ENCODE results near the gene CACHD1.

The CACHD1 gene

DNA sequence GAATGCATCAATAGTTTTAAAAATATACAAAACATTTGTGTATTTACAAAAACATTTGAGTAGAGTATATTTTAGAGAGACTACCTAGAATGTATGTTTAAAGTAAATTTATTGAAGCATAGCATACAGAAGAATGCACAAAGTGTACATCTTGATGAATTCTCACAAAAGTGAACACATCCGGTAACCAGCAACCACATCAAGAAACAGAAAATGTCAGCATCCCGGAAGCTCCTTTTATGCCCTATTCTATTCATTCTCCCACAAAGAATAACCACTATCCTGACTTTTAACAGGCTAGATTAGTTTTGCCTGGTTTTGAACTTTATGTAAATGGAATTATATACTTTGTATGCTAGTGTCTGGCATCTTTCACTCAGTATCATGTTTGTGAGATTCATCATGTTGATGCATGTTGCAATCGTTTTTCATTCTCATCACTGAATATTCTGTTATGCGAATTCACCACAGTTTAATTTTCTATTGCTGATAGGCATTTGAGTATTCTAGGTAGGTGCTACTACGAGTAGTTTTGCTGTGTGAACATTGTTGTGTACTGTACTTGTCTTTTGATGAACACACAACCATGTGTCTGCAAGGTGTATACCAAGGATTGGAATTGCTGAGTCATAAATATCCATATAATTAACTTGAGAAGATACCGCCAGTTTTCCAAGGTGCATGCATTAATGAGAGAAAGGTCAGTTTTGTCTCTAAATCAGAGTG lies 75.4 kb downstream of the CACHD1 start:
- DNase-seq: no peak

DNA sequence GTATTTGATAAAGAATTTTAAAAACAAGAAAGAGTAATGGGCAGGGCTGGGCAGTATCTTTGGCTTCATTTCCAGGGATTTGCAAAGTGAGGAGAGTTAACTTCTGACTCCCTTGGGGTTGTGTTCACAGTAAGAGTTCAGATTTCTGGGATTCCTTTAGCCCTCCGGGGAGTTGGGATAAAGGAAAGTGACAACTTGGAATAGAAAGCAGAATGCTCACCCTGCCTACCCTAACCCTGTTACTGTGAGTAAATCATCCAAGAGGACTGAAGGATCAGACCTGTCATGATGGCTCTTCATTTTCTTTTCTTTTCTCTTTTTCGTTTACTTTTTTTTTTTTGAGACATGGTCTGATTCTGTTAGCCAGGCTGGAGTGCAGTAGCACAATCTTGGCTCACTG lies 76.1 kb downstream of the CACHD1 start:
- no peak for DNase-seq

DNA sequence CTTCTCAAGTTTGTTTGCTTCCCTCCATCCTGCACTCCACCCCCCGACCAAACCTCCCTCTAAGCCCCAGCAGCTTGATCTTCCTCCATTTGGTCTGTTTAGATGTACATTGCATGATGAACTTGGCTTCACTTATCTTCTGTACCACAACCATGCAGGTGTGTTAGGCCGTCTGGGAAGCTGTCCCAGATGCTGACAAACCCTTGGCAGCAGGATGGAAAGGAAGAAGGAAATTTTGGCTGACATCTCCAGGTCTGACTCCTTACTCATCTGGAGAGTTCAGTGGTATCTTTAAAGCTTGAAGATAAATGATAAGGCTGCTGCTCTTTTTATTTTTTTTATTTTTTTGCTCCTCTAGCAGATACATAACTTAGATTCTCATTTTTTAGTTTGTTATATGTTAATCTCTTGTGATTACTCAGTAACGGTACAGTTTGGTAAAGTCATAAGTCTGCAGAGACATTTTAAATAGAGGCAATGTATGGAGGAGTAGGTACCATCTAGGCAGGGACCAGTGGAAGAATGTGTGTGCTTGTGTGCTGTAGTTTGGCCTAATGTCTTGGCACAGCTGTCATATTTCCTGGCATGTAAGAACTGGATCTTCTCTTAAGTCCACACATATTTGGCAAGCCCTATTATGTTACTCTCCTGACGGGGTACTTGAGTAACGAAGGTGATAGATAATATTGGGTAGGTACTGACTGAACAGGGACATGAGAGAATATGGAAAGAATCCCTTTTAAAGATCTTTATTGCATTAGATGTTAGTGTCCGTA lies 79.7 kb downstream of the CACHD1 start:
- no peak for DNase-seq

- DNase-seq: no peak
Observed at GRCh38 chr1:64550510-64550909, 80.6 kb downstream of the CACHD1 start.

- no peak for DNase-seq
Observed at GRCh38 chr1:64550946-64551605, 81.1 kb downstream of the CACHD1 start.

GRCh38 chr1:64553285-64553684 lies 83.4 kb downstream of the CACHD1 start:
- DNase-seq: no peak

DNA sequence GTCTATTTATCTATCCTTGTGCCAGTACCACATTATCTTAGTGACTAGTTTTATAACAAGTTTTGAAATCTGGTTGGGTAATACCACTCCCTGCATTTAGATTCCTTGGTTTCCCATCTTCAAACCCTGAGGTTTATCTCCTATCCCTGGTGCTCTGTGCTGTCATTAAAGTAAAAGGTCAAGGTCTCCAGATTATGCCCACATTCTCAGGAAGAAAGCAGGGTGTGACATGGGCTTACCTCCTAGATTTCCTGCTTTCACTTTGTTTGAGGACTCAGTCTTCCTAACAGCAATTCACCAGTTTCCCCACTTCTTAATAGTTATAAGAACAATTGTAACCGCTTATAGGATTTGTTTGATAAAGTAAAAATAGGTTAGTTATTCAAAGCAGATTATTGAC lies 86.0 kb downstream of the CACHD1 start:
- no peak for DNase-seq

GRCh38 chr1:64561993-64562392 lies 92.1 kb downstream of the CACHD1 start:
- DNase-seq: no peak

DNA sequence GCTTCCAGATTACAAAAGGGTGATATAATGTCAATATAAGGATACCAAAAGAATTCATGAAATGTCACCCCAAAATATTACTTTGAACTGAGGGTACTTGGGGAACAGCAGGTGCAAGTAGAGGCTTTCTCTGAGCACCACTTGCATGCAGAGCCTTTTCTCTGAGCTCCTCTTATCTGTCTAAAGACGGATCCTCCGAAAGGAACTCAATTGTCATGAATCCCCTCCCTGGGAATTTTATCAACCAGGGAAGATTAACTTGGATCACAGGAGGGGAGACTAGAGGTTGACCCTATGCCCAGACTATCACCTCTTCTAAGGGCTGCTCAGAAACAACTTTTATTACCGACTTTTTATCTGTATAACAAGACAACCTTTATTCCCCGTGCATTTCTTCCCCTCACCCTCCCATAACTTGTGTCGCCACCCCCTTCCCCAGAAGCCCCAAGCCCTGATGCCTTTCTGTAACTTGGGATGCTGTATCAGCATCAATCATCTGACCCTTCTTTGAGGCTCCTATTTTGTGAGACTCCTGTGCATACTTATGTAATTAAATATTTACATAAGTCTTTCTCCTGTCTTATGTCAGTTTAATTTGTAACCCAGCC lies 94.1 kb downstream of the CACHD1 start:
- no peak for DNase-seq

DNA sequence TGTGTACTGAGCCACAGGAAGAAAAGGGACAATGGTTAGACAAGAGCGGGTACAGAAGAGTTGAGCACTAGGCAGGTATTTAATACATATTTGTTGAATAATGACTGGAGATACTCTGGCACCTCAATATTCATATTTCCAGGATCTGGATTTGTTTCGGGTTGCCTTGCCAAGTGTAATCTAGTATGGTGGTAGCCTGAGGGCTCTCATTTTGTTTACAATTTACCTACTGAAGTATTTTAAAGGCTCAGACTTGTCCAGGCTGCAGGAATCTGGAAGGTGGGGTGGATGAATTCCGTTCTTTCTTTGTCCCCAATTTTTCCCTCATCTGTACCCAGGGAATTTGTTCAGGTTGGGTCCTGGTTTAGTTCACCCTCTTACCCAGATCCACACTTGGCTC lies 95.0 kb downstream of the CACHD1 start:
- DNase-seq: no peak

- DNase-seq: no peak
Observed at GRCh38 chr1:64567426-64568170, 97.7 kb downstream of the CACHD1 start.

- no peak for DNase-seq
Observed at GRCh38 chr1:64568171-64568450, 98.2 kb downstream of the CACHD1 start.

DNA sequence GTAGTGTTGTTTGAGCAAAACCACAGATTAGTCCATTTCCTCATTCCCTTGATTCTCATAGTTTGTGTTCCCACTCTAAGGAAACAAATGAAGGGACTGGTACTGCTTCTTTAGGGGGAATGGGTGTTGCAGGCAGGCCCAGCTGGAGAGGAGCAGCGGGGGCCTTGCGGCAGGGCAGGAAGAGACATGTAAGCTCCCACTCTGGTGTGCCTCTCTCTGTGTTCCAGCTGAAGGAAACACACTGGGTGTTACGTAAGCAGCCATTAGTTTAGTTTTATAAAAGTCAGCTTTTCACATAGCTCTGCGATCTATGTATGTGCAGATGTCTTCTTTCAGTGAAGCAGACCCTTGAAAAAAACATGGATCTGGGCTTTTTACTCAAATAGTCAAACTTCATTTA lies 99.5 kb downstream of the CACHD1 start:
- no peak for DNase-seq

DNA sequence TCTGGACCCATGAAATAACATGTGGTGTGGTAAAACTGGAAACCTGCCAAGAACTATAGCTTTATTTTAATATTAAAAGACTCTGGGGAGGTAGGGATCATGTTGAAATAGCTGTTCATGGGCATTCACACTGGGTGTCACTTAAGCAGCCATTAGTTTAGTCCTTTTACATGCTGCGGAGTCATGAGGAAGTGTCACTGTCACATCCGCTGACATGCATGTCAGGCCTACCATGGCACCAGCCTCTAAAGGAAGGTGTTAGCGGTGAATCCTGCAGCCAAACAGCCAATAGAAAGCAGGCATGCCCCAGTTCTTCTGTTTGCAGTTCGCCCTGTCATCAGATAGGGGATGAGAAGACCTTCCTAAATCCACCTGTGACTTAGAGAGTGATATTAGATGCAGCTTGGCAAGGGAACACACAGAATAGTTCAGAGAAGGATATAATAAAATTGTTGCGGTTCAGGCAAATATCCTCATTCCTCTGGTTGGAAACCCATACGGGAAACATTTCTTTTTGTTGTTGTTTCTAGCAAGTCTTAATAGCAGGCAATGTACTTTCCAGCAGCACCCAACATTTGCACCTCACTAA lies 100.4 kb downstream of the CACHD1 start:
- DNase-seq: no peak

DNA sequence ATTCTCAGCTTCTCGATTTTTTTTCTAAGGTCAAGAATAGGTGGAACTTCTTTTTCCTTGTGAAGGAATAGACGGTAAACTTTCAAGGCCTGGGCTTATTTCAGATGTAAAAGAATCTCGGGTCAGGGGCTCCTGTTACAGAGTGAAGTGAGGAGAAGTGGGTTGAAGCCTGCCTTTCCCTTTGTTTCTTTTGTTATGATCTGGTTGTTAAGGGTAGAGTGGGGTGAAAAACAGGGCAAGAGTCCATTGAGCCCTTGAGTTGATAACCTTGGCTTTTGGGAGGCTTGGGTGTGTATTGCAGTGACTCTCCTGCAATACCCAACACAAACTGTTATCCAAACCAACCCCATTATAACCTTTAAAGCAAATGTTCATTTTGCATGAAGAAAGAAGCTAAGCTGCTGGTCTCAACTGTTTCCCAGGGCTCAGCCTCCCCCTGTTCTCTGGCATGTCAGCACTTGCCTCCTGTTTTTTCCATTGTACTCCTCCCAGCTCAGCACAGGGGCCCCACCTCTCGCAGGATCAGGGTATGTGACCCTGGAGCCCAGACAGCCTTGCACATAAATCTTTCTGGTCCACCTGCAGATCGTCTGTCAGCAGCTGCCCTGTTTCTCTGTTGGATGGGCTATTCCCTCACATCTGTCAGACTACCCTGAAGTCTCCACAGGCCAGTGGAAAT lies 102.4 kb downstream of the CACHD1 start:
- no peak for DNase-seq

- DNase-seq: no peak
Observed at GRCh38 chr1:64574301-64574700, 104.4 kb downstream of the CACHD1 start.

GRCh38 chr1:64575881-64576676 lies 106.2 kb downstream of the CACHD1 start:
- no peak for DNase-seq

GRCh38 chr1:64578270-64578973 lies 108.5 kb downstream of the CACHD1 start:
- no peak for DNase-seq

GRCh38 chr1:64579767-64580166 lies 109.8 kb downstream of the CACHD1 start:
- DNase-seq: no peak
